ENCODE data around the gene MAP4K4.

- no peak for TF ChIP-seq CTCF (conservative IDR thresholded peaks at IDR 0.05; ENCODE audit: low read length)
- TF ChIP-seq EZH2phosphoT487 (IDR thresholded peaks at IDR 0.05; ENCODE audit: borderline replicate concordance), result no peak
Measured at GRCh38 chr2:101773137-101773536, 75.6 kb downstream of the MAP4K4 start.
